Epidermal melanocyte (primary cell): ENCODE data around the gene TAOK2.
"Not testable (repeated sequence)": the region's sequence is repeated elsewhere in the genome, so short reads cannot be mapped to it uniquely, and the experiment has no call there.

Source experiments
- DNase-seq: peaks from one replicate; pipeline ENCODE4 v3.0.0; 2011; ENCODE audit warnings: low spot score; ENCODE audit not compliant: insufficient read length

TAOK2 gene

DNA sequence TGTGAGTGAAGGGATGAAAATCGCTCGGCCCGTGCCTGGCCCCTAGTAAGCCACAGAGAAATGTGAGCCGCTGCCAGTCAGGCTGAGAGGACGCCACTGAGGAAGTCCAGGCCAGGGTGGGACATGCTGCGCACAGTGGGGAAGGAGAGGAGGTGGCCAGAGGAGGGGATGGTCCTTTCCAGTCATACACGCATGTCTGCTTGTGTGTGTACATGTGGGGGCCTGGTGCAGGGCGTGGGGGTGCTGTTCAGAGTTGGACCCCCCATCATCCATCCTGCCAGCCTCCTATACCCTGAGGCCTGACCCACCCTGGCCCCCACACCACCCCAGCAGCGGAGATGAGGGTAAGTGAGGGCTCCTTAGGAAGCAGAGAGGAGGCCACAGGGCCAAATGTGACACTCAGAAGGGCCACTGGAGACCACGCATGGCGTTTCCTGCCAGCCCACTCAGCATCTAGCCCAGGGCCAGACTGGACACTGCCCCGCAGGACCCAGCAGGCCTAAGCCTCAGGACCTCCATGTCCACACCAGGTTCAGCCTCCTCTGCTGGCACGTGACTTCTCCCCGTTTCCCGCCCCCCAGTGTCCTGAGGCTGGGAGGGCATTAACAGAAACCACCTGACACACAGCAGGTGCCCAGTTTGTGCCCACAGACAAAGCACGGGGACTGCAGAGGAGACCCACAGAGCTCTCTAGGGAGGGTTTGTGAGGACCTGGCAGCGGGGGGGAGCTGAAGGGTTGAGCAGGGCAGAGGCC, 30.2 kb downstream of the TAOK2 start:
- no peak for DNase-seq

- DNase-seq, result no peak
These were observed 30.7 kb downstream of the TAOK2 start for GRCh38 chr16:30004424-30004776.

DNA sequence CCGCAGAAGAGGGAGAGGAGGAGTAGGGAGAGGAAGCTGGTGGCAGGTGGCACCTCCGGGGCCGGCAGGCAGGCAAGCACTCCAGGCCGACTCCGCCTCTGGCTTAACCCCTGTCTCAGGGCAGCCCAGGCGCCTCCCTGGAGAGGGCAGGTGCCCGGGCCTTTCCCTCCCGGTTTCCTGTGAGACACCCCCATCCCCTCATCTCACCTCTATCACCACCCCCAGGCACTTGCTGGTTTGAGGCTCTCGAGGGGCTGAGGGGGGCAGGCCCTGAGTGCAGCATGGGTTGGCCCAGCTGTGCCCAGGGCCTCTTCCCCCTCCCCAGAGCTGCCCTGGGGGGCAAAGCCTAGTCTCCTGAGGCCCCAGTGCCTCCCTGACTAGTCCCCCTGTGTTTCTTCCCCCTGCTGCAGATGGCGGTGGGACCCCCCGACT, 31.2 kb downstream of the TAOK2 start:
- DNase-seq, result no peak

GRCh38 chr16:30005341-30006094, 31.9 kb downstream of the TAOK2 start:
- DNase-seq, result peak; percentile 83

DNA sequence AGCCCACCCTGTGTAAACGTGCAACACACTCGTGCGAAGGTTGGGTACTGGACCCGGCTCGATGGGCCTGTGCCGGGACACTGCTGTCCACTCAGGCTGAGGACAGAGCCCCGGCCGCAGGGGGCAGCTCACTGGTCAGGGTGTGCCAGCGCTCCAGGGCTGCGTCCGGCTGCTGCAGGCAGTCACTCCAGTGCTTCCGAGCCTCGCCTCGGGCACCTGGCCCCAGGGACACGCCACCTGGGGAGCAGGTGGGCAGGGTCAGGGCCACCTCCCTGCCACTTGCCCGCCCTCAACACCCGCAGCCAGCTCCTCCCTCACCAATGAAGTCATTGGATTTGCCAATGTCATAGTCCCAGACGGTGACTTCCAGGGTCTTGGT, 32.4 kb downstream of the TAOK2 start:
- DNase-seq, result no peak

DNA sequence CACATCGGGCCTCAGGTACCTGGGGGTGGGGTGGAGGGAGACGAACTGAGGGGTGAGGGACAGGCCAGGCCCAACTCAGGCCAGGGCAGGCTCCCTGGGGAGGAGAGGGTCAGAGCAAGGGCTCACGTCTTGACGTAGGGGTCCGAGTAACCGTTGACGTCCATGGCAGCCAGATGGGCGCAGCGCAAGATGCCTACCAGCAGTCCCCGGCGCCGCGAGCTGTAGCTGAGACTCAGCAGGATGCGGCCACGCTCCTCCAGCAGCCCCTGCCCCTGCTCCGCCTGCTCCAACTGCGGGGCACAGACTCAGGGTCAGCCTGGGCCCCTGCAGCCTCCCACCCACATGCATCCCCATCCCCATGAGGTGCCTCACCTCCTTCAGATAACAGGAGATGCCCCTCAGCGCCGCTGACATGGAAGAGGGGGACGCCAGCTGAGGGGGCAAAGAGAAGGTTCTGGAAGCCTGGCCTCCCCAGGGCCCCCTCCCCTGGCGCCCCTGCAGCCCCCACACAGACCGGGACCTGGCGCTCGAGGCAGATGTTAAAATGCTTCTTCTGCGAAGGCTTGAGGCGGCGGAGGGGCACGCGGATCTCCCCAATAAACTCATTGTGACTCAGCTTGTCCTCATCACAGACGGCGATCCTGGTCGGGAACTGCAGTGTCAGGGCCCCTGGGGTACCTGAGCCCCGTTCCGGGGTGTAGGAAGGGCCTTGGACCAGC, 33.1 kb downstream of the TAOK2 start:
- no peak for DNase-seq

GRCh38 chr16:30007378-30007895, 33.8 kb downstream of the TAOK2 start:
- DNase-seq, result no peak

- no peak for DNase-seq
These were observed 35.6 kb downstream of the TAOK2 start for GRCh38 chr16:30009085-30009862.

DNA sequence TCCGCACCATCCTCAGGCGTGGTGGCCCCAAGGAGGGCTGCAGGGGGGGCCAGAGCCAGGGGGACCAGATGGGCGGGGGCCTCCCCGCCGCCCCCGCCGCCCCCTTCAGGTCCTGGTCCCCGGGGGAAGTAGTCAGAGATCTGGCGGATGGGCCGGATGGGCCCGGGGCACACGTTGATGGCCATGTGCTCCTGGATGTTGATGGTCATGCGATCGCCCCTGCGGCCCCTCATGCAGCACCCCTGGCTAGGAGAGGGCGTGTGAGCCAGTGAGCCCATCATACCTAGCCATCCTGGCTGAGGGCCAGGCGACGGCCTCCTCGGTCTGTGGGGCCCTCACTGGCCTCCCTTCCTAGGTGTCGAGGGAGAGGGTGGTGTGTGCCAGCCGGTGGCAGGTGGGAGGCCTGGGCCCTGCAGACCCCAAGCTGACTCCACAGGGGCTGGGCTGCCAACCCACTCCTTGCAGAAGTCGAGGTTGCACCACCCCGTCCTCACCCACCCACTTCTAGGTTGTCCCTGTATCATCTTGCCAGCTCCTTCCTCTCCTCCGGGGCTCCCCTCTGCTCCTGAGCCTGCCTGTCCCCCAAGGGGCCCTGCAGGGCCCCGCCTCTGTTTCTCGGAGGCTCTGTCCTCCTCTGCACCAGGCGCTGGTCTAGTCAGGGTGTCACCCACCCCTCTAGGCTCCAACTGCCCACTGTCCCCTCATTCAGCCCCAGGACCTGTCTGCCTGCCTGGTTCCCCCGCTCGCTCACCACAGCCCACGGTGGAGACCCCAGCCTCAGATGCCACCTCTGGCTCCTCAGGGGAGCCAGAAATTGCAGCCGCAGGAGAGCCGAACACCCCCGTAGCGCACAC, 36.5 kb downstream of the TAOK2 start:
- DNase-seq, result no peak

- no peak for DNase-seq
These were observed 37.4 kb downstream of the TAOK2 start, which contains the start of gene DOC2A for GRCh38 chr16:30010844-30011713. Gene DOC2A (minus strand): TSS chr16:30011027. CDS start chr16:30010222, 805 bp downstream.

DNA sequence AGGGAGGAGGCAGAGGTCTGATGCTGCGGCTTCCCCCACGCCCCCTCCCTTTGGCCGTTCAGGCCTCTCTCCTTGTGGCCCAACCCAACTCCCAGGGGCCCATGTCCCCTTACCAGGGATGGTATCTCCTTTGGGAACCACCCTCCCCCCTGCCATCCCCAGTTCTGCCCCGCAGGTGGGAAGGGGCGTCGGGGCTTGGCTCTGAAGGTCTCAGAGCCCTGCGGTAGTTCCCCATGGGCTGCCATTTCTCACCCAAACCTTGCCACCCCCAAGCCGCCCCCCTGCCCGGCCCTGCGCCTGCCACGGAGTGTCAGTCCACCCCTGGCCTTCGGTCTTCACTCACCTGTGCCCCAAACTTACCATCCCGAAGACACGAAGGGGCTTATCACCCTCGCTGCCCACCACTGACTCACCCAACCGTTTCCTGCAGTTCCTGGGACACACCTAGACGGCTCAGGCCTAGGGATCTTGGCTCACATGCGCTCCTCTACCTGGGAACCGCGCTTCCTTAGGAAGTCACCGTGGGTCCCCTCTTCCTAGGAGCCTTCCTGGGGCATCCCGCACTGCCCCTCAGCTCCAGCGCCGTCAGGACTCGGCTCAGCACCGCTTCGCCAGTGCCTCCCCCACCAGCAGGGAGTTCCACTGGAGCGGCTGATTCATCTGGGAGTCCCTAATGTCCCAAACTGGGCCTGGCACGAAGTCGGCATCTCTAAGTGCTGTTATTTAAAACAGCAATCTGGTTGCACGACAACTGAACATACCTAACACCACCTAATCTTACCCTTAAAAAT, 38.2 kb downstream of the TAOK2 start:
- DNase-seq, result no peak

GRCh38 chr16:30012598-30012997, 38.9 kb downstream of the TAOK2 start:
- DNase-seq, result not testable (repeated sequence)

GRCh38 chr16:30015450-30015849, 41.8 kb downstream of the TAOK2 start:
- not testable (repeated sequence) for DNase-seq

DNA sequence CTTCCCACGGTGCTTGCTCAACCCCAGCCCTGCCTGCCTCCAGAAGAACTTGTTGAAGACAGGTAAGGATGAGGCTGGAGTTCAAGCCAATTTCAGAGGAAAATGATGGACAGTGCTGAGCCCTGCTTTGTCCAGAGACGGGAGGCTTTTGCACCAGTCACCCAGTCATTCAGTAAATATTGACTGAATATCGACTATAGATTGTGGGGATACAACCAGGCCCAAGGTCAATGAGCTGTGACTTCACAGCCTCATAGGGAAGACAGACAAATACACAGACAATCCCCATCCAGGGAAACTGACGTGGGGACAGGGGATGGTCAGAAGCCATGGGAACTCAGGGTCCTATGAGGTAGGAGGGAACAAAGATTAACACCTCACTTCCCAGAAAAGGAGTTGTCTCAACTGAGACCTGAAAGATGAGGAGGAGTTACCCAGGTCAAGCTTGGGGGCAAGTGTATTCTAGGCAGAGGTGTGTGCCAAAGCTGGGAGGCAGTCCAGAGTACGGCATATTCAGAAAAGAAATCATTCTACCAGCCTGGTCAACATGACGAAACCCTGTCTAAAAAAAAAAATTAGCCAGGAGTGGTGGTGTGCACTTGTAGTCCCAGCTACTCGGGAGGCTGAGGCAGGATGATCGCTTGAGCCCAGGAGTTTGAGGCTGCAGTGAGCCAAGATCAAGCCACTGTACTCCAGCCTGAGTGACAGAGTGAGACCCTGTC, 43.0 kb downstream of the TAOK2 start:
- DNase-seq, result no peak

DNA sequence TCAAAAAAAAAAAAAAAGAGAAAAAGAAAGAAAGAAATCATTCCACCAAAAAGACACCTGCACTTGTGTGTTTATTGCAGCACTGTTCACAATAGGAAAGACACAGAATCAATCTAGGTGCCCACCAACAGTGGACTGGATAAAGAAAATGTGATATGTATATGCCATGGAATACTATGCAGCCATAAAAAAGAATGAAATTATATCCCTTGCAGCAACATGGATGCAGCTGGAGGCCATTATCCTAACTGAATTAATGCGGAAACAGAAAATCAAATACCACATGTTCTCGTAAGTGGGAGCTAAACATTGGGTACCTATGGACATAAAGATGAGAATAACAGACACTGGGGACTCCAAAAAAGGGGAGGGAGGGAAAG, 43.6 kb downstream of the TAOK2 start:
- DNase-seq, result no peak

DNA sequence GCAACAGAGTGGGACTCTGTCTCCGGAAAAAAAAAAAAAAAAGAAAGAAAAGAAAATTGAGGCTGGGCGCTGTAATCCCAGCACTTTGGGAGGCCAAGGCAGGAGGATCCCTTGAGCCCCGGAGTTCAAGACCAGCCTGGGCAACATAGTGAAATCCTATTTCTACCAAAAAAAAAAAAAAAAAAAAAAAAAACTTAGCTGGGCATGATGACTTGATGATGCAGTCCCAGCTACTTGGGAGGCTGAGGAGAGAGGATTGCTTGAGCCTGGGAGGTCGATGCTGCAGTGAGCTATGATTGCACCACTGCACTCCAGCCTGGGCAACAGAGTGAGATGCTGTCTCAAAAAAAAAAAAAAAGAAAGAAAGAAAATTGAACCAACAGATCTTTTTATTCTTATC, 44.3 kb downstream of the TAOK2 start:
- DNase-seq, result not testable (repeated sequence)

DNA sequence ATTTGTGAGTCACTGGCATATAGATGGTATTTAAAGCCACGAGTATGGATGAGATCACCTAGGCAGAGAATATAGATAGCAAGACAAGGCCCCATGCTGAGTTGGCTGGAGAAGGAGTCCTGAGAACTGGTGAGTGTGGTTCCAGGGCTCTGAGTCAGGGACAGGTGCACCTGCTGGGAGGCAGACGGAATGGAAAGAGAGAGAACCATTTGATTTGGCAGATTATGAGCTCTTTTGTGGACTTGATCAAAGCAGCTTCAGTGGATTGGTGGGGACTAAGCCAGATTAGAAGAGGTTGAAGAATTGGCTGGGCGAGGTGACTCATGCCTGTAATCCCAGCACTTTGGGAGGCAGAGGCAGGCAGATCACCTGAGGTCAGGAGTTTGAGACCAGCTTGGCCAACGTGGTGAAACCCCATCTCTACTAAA, 45.1 kb downstream of the TAOK2 start:
- DNase-seq, result no peak

DNA sequence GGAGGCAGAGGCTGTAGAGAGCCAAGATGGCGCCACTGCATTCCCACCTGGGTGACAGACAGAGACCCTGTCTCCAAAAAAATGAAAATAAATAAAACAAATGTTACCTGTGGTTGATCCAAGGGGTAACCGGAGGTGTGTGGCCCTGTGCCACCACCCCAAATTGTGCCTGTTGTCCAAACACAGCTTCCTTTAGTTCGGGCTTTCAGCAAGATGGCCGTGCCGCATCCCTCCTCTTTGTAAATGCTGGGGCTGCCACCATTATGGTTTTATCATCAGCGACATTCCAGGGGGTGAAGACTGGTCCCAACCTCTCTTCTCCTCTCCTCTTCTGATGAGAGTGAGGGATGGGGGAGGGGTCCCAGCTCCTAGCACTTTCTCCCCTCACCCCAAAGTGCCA, 49.2 kb downstream of the TAOK2 start, which contains the start of gene C16orf92:
C16orf92 (plus strand) TSS at position 312 of the 400 bp plus-strand sequence. CDS start 143 bp downstream, outside the sequence.
- DNase-seq, result no peak
